NCI-H1417 (cell line): Measurements from ENCODE around the gene UBXN10.
"Not testable (repeated sequence)": the region's sequence is repeated elsewhere in the genome, so short reads cannot be mapped to it uniquely, and the experiment has no call there.

Source experiments
- DNase-seq, 3 experiments: peaks; one replicate each; lab custom pipeline; 2025; lab: John Stamatoyannopoulos, UW

UBXN10 gene

GRCh38 chr1:20200966-20201365, 15.1 kb downstream of the UBXN10 start:
- no peak for DNase-seq

DNA sequence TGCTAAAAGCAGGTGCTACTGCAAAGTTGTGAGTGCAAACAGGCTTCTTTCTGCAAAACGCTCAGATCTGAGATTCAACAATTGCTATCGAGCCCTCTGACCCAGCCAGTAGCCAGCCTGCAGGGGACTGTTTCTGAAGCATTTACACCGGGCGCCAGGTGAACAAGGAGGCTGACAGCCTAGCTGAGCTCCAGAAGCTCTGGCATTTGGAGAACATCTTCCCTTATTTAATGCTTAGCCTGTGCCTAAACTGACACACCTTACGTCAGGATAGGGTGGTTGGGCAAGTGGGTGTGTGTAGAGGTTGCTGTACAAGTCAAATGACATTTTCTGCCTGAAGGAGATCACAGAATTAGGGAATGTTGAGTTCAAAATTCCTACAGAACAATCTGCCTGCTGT, 16.3 kb downstream of the UBXN10 start:
- no peak for DNase-seq

DNA sequence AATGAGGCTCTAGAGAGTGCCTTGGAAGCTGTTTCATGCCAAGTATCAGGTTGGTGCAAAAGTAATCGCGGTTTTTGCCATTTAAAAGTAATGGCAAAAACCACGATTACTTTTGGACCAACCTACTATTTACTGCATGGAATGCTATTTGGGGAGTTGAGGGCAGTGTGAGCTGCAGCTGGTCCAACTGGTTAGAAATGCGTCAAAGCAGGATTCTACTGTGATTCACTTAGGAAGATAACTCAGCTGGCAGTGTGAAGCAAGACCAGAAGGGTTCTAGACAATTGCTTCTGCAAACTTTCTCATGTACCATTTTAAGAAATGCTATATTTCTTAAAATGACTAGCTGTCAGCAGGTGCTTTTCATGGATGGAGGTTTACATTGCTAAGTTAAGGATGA, 21.6 kb downstream of the UBXN10 start:
- DNase-seq: no peak

- no peak for DNase-seq
Measured at GRCh38 chr1:20209471-20209870, 23.6 kb downstream of the UBXN10 start.

DNA sequence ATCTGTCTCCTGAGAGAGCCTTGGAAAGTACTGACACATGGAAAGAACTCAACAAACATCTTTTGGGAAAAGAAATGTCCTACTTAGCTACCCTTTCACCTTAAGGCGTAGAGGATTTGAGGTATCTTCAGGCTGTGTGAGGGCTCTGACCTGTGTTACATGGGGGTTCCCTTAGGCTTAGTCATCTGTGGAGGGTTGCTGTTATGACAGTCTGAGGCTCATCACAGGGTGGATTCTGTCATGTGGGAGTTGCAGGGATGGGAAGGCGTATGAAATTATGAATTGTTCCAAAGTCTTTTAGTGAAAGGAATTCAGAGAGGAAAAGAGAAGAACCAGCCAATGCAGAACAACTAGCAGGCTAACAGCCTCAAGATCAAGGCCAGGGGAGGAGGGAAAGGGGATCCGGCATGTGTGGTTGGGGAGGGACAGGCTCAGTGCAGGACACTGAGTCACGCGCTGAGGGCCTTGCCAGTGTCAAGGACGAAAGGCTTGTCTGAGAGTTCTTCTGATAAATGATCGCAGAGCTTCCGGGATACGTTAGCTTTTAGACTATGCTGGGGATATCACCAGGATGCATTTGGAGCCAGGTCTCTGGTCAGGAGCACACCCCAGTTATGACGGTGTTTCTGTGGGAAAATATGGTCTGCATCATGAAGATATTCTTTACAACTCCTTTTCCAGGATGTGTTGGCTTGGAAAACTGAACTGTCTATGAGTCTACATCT, 25.0 kb downstream of the UBXN10 start:
- DNase-seq: no peak

DNA sequence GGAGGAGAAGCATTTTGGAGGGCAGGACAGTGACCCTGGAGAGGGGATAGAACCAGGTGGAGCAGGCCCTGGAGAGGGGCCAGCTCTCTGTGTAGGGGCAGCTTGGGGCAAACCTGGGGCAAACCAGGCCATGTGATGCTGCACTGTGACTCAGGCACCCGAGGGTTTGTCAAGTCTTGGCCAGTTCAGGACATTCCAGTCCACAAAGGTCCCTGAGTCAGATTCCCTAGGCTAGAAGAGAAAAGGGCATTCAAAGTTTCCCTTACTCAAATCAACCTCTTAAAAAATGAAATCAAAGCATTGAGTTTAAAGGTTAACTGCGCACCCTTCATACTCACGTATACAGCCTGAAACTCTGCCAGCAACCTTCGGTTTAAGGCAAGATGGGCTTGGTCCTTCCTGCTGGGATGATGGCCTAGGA, 25.6 kb downstream of the UBXN10 start:
- no peak for DNase-seq

DNA sequence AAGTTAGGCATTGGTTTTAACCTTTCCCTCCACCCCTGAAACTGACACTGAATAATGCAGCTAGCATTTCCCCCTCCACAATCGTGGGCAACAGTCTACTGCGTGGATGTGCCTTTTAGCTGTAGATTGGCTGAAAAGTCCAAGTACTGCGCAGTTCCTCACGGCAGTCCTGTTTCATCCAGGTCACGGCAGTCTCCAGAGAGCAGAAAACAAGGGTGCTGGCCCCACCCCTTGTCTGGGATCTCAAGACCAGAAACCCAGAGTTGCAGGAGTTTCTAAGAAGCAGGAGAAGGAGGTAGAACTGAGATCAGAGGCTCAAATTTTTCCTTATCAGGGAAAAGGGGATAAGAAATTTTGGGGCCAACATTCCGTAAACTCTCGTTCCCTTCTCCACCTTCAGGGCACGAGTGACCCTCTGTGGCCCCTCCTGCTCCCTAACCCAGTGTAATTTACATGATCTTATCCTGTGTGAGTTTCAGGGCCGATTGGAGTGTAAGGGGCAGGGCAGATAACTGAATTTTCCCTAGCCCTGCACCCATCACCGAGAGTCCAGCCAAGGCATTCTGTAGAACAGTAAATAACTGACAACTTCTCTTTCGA, 26.3 kb downstream of the UBXN10 start:
- no peak for DNase-seq

GRCh38 chr1:20212685-20213331, 26.9 kb downstream of the UBXN10 start:
- peak; percentile 77 to 91 (median 80) for DNase-seq

GRCh38 chr1:20215716-20216115, 29.8 kb downstream of the UBXN10 start:
- peak in 1 of 3 experiments; percentile 4 for DNase-seq

DNA sequence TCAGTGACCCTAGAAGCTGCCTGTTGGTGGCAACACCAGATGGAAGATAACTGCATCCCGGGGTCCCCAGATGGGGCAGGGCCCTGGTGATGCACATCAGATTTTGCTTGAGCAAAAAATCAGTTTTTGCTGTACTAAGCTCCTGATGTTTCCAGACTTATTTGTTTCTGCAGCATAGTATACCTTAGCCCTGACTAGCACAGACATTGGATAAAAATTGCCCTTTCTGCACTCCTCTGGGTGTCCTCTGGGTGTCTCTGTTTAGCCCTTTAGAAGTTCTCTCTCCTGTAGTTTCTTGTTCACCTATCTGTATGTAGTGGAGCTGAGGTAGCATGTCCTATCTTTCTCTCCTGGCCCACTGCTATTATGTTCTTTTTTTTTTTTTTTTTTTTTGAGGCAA, 30.7 kb downstream of the UBXN10 start:
- DNase-seq: peak in 2 of 3 experiments; percentile 30 to 34

- DNase-seq: not testable (repeated sequence)
Measured at GRCh38 chr1:20219053-20219452, 33.2 kb downstream of the UBXN10 start.

GRCh38 chr1:20220036-20220435, 34.1 kb downstream of the UBXN10 start:
- DNase-seq: peak; percentile 9 to 56 (median 14)

DNA sequence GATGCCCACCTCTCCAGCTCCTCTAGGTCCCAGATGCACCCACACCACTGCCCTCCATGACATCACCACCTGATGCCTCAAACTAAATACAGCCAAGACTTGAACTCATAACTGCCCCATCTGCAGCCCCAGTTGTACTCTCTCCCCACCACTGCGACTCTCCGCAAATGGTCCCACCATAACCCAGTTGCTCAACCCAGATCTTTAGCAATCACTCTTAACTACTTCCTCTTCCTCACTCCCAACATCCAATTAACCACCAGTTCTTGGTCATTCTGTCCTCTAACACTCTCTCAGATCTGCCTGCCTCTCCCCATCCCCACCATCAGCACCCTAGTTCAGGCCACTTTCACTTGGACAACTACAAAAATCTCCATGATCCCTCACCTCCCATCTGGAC, 37.2 kb downstream of the UBXN10 start:
- DNase-seq: no peak

DNA sequence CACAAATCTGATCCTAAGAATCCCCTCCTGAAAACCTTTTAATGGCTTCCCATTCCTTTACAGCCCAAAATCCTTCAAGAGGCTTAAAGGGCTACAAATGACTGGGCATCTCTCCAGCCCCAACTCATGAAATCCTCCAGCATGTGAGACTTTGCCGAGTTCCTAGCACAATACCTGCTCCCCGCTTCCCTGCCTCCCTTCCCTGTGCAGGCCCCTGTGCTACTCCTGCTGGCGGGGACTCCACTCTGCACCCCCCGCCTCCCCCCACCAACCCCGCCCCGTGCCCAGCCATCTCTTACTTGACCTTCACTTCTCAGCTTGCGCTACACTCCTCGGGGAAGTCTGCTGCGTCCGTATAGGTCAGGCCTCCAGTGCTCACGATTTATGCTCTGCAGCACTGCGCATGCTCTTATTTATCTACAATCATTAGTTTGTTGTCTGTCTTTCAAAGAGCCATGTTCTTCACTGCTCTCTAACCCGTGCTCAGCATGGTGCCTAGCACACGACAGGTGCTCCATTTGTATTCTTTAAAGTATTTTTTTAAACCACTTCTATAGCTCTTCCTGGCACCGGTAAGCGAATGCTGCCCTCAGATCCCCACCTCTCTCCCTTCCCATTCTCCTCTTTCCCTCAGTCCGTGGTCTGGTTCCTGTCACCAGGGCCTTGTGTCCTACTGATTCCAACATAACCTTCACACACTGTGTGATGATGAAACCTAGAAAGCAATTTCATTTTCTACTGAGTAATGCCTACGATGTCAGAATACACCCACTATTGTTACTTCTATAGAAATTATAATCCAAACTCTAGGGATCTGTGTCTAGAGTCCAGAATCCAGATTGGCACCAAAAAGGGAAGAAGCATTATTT, 37.9 kb downstream of the UBXN10 start:
- DNase-seq: peak; percentile 51 to 86 (median 53)

GRCh38 chr1:20224546-20224945, 38.6 kb downstream of the UBXN10 start:
- DNase-seq: peak in 1 of 3 experiments; percentile 39

- DNase-seq: no peak
Measured at GRCh38 chr1:20227704-20228103, 41.8 kb downstream of the UBXN10 start.

- no peak for DNase-seq
Measured at GRCh38 chr1:20228314-20228825, 42.5 kb downstream of the UBXN10 start.

GRCh38 chr1:20229171-20229570, 43.3 kb downstream of the UBXN10 start:
- DNase-seq: no peak

DNA sequence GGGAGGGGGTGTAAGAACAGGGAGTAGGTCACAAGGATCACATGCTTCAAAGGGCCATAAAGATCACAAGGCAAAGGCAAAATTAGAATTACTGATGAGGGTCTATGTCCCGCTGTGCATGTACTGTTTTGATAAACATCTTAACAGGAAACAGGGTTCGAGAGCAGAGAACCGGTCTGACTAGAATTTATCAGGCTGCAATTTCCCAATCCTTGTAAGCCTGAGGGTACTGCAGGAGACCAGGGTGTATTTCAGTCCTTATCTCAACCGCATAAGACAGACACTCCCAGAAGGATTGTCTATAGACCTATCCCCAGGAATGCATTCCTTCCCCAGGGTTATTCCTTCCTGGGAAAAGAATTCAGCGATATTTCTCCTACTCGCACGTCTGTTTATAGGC, 46.7 kb downstream of the UBXN10 start:
- DNase-seq: peak in 1 of 3 experiments; percentile 57

GRCh38 chr1:20233394-20233793, 47.5 kb downstream of the UBXN10 start:
- peak in 2 of 3 experiments; percentile 21 to 65 for DNase-seq

GRCh38 chr1:20233866-20234265, 48.0 kb downstream of the UBXN10 start:
- peak; percentile 62 to 86 (median 67) for DNase-seq
